ENCODE data around the gene ATP13A1. TPM values are rescaled to one million over a fixed set of nuclear protein-coding genes. Genes with fewer than 3 reads are reported as not detected.
"Not testable (repeated sequence)": the region's sequence is repeated elsewhere in the genome, so short reads cannot be mapped to it uniquely, and the experiment has no call there.

Gene ATP13A1
- 10 to 100 TPM; 33.1 to 33.3 TPM for total RNA-seq
- long read RNA-seq, donor 1, partial matches to known transcripts = 9 of 13 reads
- long read RNA-seq, donor 1, other reads (novel, unspliced or antisense) = 2 of 13 reads
- long read RNA-seq, donor 2, partial matches to known transcripts = 36 of 50 reads
- long read RNA-seq, donor 2, other reads (novel, unspliced or antisense) = 13 of 50 reads

- intact Hi-C loops (cut with DNase I) = no loop called here
- DNase-seq (ENCODE audit: low spot score) = peak; percentile 99
Observed at GRCh38 chr19:19663256-19664120, at the start of gene ATP13A1. Gene ATP13A1, minus strand, starts transcription at chr19:19663676. Its CDS starts 10 bp downstream, at chr19:19663666.

DNA sequence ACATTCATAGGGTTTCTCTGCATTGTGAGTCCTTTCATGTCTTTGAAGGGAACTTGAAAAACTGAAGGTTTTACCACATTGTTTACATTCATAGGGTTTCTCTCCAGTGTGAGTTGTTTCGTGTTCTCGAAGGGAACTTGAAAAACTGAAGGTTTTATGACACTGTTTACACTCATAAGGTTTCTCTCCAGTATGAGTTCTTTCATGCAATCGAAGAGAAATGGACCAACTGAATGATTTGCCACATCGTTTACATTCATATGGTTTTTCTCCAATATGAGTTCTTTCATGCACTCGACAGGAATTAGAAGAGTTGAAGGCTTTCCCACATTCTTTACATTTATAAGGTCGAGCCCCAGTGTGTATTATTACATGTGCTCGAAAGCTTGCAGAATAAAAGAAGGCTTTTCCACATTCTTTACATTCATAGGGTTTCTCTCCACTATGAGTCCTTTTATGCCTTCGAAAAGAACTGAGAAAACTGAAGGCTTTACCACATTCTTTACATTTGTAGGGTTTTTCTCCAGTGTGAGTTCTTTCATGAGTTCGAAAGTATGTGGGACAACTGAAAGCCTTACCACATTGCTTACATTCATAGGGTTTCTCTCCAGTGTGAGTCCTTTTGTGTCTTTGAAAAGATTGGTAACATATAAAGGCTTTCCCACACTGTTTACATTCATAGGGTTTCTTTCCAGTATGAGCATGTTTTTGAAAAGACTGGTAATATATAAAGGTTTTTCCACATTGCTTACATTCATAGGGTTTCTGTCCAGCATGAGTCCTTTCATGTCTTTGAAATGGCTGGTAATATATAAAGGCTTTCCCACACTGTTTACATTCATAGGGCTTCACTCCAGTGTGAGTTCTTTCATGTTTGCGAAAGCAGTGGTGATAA is 48.7 kb upstream of the ATP13A1 start:
- DNase-seq (ENCODE audit: low spot score) = no peak
- intact Hi-C loops (cut with DNase I) = no loop called here

DNA sequence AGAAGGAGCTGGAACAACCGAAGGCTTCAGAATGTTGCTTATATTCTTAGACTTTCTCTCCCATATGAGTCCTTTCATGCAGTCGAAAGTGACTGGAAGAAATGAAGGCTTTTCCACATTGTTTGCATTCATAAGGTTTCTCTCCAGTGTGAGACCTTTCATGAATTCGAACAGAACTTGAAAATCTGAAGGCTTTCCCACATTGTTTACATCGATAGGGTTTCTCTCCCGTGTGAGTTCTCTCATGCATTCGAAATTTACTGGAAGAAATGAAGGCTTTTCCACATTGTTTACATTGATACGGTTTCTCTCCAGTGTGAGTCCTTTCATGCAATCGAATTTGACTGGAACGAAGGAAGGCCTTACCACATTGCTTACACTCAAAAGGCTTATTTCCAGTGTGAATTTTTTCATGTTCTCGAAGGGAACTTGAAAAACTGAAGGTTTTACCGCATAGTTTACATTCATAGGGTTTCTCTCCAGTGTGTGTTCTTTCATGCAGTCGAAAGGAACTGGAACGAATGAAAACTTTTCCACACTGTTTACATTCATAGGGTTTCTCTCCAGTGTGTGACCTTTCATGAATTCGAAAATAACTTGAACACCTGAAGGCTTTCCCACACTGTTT is 47.9 kb upstream of the ATP13A1 start:
- intact Hi-C loops (cut with DNase I) = no loop called here
- no peak for DNase-seq (ENCODE audit: low spot score)

- DNase-seq (ENCODE audit: low spot score) = no peak
- intact Hi-C loops (cut with DNase I) = no loop called here
Observed at GRCh38 chr19:19710506-19710905, 47.0 kb upstream of the ATP13A1 start.

- intact Hi-C loops (cut with DNase I) = no loop called here
- no peak for DNase-seq (ENCODE audit: low spot score)
Observed at GRCh38 chr19:19704836-19705235, 41.4 kb upstream of the ATP13A1 start.

DNA sequence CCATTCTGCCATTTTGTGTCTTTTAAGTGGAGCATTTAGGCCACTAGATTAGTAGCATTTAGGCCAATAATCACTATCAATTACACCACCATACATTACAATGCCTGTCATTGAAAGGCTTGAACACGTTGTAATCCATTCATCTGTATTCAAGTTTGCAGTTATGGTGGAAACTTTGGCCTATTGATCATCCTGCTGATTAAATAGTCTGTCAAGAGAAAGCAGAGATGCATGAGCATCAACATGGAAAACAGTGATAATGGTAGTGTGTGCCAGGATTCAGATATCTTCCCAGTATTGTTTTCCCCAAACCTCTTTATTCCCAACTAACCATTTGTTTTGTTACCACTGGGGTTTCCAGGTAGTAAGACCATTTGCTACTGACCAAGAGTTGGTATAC is 37.0 kb upstream of the ATP13A1 start:
- intact Hi-C loops (cut with DNase I); DNase-seq (ENCODE audit: low spot score): not testable (repeated sequence)

DNA sequence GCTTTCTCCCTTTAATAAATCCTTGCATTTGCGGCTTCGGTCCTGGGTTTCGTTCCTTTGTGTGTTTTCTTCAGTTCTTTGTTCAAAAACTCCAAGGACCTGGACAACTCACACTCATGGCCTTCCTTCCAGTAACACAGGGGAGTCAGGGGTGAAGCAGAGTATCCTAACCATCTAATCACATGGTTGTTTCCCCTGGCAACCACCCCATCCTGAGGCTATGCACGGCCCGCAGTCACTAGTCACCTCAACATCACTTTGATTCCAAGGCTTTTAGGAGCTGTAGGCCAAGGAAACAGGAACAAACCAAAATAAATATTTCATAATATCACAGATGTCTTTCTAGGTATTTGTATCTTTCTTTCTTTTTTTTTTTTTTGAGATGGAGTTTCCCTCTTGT is 34.1 kb upstream of the ATP13A1 start:
- intact Hi-C loops (cut with DNase I) = no loop called here

GRCh38 chr19:19696386-19696785 is 32.9 kb upstream of the ATP13A1 start:
- intact Hi-C loops (cut with DNase I) = no loop called here
- DNase-seq (ENCODE audit: low spot score) = no peak

More for the DNA sequence above, 34.1 kb upstream of the ATP13A1 start:
- no peak for DNase-seq (ENCODE audit: low spot score)

DNA sequence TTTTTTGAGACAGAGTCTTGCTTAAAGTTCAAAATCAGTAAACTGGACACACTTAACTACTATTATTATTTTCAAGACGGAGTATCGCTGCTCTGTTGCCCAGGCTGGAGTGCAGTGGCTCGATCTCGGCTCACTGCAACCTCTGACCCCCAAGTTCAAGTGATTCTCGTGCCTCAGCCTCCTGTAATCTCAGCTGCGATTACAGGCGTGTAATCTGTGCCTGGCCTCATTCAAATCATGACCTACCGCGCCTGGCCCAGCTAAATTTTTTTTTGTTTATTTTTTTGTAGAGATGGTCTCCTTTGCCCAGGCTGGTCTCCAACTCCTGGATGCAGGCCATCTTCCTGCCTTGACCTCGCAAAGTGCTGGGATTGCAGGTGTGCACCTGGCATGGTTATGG is 28.2 kb upstream of the ATP13A1 start:
- intact Hi-C loops (cut with DNase I) = no loop called here
- peak; percentile 32 for DNase-seq (ENCODE audit: low spot score)

DNA sequence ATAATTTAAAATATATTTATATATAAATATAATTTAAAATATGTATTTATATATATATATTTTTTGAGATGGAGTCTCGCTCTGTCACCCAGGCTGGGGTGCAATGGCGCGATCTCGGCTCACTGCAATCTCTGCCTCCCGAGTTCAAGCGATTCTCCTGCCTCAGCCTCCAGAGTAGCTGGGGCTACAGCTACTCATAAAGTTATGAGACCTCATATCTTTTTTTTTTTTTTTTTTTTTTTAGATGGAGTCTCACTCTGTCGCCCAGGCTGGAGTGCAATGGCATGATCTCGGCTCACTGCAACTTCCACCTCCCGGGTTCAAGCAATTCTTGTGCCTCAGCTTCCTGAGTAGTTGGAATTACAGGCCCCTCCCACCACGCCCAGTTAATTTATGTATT is 25.5 kb upstream of the ATP13A1 start:
- DNase-seq (ENCODE audit: low spot score) = peak; percentile 16
- intact Hi-C loops (cut with DNase I) = not testable (repeated sequence)

DNA sequence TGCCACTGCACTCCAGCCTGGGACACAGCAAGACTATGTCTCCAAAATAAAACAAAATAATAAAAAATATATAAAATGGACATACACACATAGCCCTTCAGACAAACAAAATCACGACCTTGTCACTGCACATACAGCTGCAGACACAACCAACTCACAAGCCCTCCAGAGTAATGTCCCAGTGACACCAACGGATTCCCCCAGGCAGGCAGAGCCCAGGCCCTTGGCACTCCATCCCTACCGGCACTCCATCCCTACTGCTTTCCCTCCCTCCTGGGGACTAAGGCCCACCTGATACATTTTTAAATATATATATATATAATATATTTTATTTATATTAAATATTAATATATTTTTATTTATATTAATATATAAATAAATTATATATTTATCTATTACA is 23.6 kb upstream of the ATP13A1 start:
- intact Hi-C loops (cut with DNase I) = no loop called here
- no peak for DNase-seq (ENCODE audit: low spot score)

DNA sequence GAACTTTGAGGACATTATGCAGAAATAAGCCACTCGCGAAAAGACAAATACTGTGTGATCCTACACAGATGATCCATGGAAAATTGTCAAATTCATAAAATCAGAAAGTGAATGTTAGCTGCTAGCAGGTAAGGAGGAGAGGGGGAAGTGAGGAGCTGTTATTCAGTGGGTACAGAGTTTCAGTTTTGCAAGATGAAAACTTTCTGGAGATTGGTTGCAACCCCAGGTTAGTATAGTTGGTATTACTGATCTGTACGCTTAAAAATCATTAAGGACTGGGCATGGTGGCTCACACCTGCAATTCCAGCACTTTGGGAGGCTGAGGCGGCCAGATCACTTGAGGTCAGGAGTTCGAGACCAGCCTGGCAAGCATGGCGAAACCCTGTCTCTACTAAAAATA is 23.1 kb upstream of the ATP13A1 start:
- intact Hi-C loops (cut with DNase I) = no loop called here

DNA sequence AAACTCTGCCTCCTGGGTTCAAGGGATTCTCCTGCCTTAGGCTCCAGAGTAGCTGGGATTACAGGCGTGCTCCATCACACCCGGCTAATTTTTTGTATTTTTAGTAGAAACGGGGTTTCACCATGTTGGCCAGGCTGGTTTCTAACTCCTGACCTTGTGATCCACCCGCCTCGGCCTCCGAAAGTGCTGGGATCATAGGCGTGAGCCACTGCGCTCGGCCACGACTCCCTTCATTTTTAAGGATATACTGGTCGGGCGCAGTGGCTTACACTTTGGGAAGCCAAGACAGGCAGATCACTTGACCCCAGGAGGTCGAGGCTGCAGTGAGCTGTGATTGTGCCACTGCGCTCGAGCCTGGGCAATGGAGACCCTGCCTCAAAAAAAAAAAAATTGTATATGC is 22.6 kb upstream of the ATP13A1 start:
- intact Hi-C loops (cut with DNase I) = not testable (repeated sequence)
- peak; percentile 53 for DNase-seq (ENCODE audit: low spot score)

More for the DNA sequence above, 23.1 kb upstream of the ATP13A1 start:
- no peak for DNase-seq (ENCODE audit: low spot score)

DNA sequence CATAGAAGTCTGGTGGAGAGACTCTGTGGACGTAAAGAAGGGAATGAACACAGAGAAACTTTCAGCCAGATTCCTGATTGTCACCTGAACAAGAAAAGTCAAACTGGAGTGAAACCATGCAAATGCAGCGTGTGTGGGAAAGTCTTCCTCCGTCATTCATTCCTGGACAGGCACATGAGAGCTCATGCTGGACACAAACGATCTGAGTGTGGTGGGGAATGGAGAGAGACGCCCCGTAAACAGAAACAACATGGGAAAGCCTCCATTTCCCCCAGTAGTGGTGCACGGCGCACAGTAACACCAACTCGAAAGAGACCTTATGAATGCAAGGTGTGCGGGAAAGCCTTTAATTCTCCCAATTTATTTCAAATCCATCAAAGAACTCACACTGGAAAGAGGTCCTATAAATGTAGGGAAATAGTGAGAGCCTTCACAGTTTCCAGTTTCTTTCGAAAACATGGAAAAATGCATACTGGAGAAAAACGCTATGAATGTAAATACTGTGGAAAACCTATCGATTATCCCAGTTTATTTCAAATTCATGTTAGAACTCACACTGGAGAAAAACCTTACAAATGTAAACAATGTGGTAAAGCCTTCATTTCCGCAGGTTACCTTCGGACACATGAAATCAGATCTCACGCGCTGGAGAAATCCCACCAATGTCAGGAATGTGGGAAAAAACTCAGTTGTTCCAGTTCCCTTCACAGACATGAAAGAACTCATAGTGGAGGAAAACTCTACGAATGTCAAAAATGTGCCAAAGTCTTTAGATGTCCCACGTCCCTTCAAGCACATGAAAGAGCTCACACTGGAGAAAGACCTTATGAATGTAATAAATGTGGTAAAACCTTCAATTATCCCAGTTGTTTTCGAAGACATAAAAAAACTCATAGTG is 15.9 kb upstream of the ATP13A1 start:
- intact Hi-C loops (cut with DNase I) = no loop called here
- DNase-seq (ENCODE audit: low spot score) = no peak

GRCh38 chr19:19677579-19677978 is 14.1 kb upstream of the ATP13A1 start:
- intact Hi-C loops (cut with DNase I) = no loop called here
- peak; percentile 36 for DNase-seq (ENCODE audit: low spot score)

GRCh38 chr19:19674315-19674714 is 10.8 kb upstream of the ATP13A1 start:
- intact Hi-C loops (cut with DNase I) = no loop called here
- no peak for DNase-seq (ENCODE audit: low spot score)

DNA sequence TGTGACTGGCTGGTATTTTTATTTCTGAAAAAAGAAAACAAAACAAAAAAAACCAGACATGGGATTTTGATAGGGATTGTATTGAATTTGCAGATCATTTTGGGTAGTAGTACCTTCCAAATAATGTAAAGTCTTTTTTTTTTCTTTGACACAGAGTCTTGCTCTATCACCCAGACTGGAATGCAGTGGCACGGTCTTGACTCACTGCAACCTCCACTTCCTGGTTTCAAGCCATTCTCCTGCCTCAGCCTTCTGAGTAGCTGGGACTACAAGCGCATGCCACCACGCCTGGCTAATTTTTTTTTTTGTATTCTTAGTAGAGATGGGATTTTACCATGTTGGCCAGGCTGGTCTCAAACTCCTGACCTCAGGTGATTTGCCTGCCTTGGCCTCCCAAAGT is 9.3 kb upstream of the ATP13A1 start:
- intact Hi-C loops (cut with DNase I) = no loop called here
- peak; percentile 5 for DNase-seq (ENCODE audit: low spot score)

- DNase-seq (ENCODE audit: low spot score) = peak; percentile 35
- intact Hi-C loops (cut with DNase I) = no loop called here
Observed at GRCh38 chr19:19670070-19670551, 6.6 kb upstream of the ATP13A1 start.
